Stimulated activated CD4-positive, alpha-beta T cell treated with anti-CD3 and anti-CD28 coated beads, Interleukin-2, amount 100 ng/mL, for 4 hours (primary cell): ENCODE results near the gene CPS1.

Source experiments
- DNase-seq: peaks from one replicate; pipeline ENCODE4 v3.0.0-alpha.2; 2020; ENCODE audit warnings: low read depth

Gene CPS1

GRCh38 chr2:210681491-210681890 is 125.1 kb downstream of the CPS1 start:
- DNase-seq, result no peak

- DNase-seq, result no peak
Observed at GRCh38 chr2:210686401-210686800, 130.0 kb downstream of the CPS1 start.

GRCh38 chr2:210687786-210688470 is 131.5 kb downstream of the CPS1 start:
- no peak for DNase-seq

- DNase-seq, result no peak
Observed at GRCh38 chr2:210707900-210708299, 151.5 kb downstream of the CPS1 start.

GRCh38 chr2:210713122-210713521 is 156.7 kb downstream of the CPS1 start:
- no peak for DNase-seq

GRCh38 chr2:210715560-210716082 is 159.2 kb downstream of the CPS1 start:
- DNase-seq, result no peak

- no peak for DNase-seq
Observed at GRCh38 chr2:210718503-210718902, 162.1 kb downstream of the CPS1 start.

GRCh38 chr2:210722092-210722491 is 165.7 kb downstream of the CPS1 start:
- no peak for DNase-seq

GRCh38 chr2:210727549-210727948 is 171.2 kb downstream of the CPS1 start:
- no peak for DNase-seq
